CD4-positive, alpha-beta T cell treated with Interleukin-2 at 100 ng/mL for 4 hours (primary cell): ENCODE results near the gene NDUFA13.
A peak's percentile ranks its signal among the peaks of the same experiment; 100 is the strongest.

Experiments
- DNase-seq: peaks from one replicate; pipeline ENCODE4 v3.0.0-alpha.2; 2020; ENCODE audit warnings: low spot score

Gene NDUFA13

GRCh38 chr19:19548915-19549759, 33.1 kb downstream of the NDUFA13 start:
- no peak for DNase-seq

DNA sequence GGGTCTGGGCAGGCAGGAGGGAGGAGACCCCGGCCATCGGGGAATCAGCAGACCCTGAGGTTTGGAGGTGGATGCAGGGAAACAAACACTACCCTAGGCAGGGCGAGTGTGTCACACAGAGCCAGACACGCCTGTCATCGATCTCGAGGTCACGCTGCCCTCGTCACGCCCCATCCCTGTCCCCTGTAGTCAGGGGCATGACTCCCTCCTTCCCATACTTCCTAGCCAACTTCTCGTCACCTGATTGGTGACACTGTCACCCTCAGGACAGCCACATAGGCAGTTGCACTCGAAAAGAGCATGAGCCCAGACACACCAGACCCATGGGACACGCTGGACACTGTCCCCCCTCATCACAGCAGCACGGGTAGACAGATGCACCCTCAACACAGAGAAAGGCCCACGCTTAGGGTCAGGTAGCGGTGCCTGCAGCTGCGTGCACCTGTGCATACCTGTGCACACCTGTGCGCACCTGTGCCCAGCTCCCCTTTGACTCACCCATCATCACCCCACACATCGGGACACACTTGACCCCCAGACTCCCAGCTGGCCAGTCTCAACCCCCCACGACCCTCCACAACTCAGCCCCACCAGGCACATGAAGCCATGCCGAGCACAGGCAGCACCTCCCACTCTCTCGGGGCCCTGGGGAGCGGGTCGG, 33.9 kb downstream of the NDUFA13 start:
- no peak for DNase-seq

DNA sequence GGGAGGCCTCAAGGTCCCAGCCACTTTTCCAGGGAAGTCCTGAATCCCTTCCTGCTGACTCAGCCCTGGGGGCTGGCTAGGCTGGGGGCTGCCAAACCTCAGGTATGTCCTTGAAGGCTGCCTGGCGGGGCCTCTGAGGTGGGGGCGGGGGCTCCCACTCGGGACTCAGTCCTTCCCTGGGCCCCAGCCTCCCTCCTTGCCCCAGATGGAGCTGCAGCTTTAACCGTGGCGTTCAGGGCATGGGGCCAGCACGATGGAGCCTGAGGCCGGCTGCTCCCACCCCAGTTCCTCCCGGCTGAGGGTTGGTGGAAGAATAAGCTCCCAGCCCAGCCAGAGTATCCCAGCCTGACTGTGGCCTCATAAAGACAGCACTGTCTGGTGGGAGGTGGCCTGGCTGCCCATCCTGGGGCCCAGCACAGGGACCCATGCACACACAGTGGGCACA, 34.5 kb downstream of the NDUFA13 start:
- no peak for DNase-seq

- no peak for DNase-seq
Measured at GRCh38 chr19:19550972-19551852, 35.2 kb downstream of the NDUFA13 start.

GRCh38 chr19:19551853-19552192, 35.8 kb downstream of the NDUFA13 start:
- no peak for DNase-seq

GRCh38 chr19:19552798-19553197, 36.8 kb downstream of the NDUFA13 start:
- DNase-seq = peak; percentile 27

DNA sequence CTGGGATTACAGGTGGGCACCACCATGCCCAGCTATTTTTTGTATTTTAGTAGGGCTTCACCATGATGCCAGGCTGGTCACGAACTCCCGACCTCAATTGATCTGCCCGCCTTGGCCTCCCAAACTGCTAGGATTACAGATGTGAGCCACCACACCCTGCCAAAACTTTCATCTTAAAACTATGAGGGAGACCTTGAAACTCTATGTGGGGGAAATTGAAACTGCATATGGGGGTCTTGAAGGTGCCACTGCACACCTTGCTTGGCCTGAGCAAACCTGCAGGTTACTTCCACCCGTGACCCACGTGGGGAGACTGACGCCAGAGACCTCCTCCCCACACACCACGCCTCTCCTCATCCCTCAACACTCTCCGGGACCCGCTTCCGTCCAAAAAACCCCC, 37.6 kb downstream of the NDUFA13 start:
- DNase-seq = no peak

GRCh38 chr19:19554074-19555023, 38.3 kb downstream of the NDUFA13 start:
- DNase-seq = peak; percentile 52

DNA sequence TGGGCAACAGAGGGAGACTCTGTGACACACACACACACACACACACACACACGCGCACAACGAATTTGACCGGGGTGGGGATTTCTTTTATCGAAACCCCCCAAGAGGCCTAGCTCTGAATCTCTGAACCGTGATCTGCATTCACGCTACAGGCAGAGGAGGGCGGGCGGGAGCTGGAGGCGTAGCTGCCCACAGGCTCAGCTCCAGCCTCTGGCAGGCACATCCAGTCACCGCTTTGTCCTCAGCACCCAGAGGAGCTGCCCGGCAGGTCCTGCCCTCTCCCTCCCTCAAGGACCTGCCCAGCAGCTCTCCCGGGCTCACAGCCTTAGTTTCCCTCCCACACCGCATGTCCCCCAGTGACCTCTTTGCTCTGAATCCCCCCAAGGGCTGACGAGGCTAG, 42.0 kb downstream of the NDUFA13 start:
- DNase-seq = no peak

DNA sequence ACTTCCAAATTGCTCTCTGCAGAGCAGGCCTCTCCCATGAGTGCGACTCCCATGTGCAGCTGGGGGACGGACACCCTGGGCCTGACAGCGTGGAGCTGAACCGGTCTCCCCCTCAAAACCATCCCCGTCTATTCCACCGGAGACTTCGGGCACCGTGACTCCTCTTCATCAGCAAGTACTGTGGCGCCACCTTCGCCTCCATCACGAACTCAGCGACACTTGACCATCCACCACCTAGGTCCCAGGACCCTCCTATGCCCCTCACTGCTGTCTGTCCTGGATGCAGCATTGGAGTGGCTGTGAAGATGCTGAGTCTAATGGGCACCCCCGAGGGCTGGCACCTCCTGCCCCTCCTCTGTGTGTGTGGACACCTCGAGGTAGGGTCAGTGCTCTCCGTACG, 42.6 kb downstream of the NDUFA13 start:
- no peak for DNase-seq

GRCh38 chr19:19559931-19560330, 43.9 kb downstream of the NDUFA13 start:
- DNase-seq = no peak

- DNase-seq = no peak
Measured at GRCh38 chr19:19561946-19562664, 46.1 kb downstream of the NDUFA13 start.

- DNase-seq = peak; percentile 49
Measured at GRCh38 chr19:19562665-19563347, 46.8 kb downstream of the NDUFA13 start.

DNA sequence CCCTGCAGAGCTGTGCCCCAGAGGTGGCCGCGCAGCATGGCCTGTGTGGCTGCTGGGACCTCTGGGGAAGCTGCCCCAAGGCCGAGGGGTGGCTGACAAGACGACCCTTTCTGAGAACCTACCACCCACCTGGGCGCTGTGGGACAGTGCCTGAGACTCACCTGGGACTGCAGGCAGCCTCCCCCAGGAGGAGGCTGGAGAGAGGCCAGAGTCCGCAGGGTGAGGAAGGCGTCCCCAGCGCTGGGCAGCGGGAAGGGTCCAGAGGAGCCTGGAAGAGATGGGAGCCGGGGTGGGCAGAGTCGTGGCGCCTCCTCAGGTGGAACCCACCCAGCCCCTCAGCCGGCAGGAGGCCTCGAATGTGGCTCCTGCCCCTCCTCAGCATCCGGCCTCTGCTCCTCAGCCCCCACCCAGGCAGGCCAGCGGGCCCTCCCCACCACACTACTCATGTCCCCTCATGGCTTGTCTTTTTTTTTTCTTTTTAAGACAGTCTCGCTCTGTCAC, 47.4 kb downstream of the NDUFA13 start:
- no peak for DNase-seq

DNA sequence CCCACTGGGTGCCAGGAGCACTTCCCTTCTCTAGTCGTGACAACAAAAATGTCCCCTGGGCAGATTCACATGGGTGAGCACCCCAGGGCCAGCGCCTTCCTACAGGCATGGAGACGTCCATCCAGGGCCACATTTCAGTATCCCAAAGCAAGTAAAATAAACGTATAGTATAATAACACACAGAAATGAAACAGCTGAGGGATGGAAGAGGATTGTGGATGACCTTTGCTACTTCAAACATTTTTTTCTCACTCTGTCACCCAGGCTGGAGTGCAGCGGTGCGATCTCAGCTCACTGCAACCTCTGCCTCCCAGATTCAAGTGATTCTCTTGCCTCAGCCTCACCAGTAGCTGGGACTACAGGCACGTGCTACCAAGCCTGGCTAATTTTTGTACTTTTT, 50.3 kb downstream of the NDUFA13 start:
- no peak for DNase-seq

- DNase-seq = no peak
Measured at GRCh38 chr19:19567391-19567790, 51.4 kb downstream of the NDUFA13 start.

DNA sequence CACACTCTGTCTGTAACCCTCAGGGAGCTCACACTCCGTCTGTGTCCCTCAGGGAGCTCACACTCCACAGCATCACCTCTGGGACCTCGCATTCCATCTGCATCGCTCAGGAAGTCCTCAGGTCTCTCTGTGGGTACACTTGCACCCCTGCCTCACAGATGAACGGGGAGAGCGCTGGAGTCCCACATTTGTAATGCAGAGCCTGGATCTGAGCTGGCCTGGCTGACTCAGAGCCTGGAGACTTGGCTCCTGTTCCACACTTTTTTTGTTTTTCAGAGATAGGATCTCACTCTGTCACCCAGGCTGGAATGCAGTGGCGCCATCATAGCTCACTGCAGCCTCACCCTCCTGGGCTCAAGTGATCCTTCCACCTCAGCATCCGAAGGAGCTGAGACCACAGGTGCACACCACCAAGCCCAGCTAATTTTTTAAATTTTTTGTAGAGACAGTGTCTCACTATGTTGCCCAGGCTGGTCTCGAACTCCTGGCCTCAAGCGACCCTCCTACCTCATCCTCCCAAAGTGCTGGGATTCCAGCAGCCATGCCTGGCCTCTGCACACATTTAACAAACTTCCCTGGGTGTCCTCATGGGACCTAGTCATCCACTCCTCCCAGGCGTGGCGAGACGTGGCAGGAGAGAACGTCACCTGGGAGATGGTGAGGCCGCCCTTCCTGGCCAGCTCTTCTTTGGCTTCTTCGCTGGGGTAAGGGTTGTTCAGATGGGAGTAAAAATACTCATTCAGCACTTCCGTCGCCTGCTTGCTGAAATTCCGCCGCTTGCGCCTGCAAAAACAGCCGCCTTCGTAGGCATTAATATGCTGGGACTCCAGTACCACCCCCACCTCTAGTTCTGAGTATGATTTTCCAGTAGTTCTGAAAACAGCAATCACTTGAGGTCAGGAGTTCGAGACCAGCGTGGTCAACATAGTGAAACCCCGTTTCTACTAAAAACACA, 53.1 kb downstream of the NDUFA13 start:
- DNase-seq = no peak

DNA sequence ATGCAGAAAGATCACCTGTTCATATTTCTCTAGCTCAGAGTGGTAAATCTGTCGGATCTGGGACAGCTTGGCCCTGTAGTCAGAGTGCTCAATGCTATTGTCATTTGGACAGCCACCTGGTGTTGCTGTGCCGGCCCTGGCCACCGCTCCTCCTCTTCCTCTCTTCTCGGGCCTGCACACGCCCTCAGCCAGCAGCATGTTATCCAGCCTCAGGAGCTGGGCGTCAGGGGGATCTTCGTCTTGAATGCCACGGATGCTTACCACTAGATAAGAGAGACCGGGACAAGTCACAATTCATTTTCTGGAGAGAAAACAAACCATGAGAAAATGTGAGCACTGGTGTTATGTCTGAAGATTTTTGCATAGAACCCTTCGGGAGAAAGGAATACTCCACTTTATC, 54.5 kb downstream of the NDUFA13 start:
- DNase-seq = no peak
